HG02981 (cell line): ENCODE results near the gene EPB41.
"Not testable (repeated sequence)": the region's sequence is repeated elsewhere in the genome, so short reads cannot be mapped to it uniquely, and the experiment has no call there.

ENCODE experiments used
- ATAC-seq: cut with Tn5 transposase; IDR thresholded peaks from one replicate; pipeline ENCODE4 v1.9.1; 2021; ENCODE audit warnings: mild to moderate bottlenecking, moderate library complexity; ENCODE audit not compliant: unreplicated experiment

EPB41 gene

GRCh38 chr1:28926629-28927265, 12.4 kb downstream of the EPB41 start:
- ATAC-seq, result peak; percentile 90

GRCh38 chr1:28927266-28927647, 12.9 kb downstream of the EPB41 start:
- no peak for ATAC-seq

GRCh38 chr1:28927648-28928313, 13.4 kb downstream of the EPB41 start:
- no peak for ATAC-seq

GRCh38 chr1:28928314-28928941, 14.1 kb downstream of the EPB41 start:
- no peak for ATAC-seq

GRCh38 chr1:28933277-28933676, 18.9 kb downstream of the EPB41 start:
- no peak for ATAC-seq

GRCh38 chr1:28933918-28934317, 19.5 kb downstream of the EPB41 start:
- no peak for ATAC-seq

GRCh38 chr1:28934676-28935075, 20.3 kb downstream of the EPB41 start:
- ATAC-seq, result no peak

GRCh38 chr1:28935293-28935692, 20.9 kb downstream of the EPB41 start:
- no peak for ATAC-seq

GRCh38 chr1:28936094-28936493, 21.7 kb downstream of the EPB41 start:
- no peak for ATAC-seq

GRCh38 chr1:28936528-28936927, 22.2 kb downstream of the EPB41 start:
- no peak for ATAC-seq

GRCh38 chr1:28943581-28943980, 29.2 kb downstream of the EPB41 start:
- not testable (repeated sequence) for ATAC-seq

- no peak for ATAC-seq
Observed at GRCh38 chr1:28950006-28950405, 35.6 kb downstream of the EPB41 start.

GRCh38 chr1:28950449-28950848, 36.1 kb downstream of the EPB41 start:
- ATAC-seq, result no peak

GRCh38 chr1:28954126-28954726, 39.9 kb downstream of the EPB41 start:
- ATAC-seq, result no peak

GRCh38 chr1:28956038-28956464, 41.7 kb downstream of the EPB41 start:
- no peak for ATAC-seq

- ATAC-seq, result not testable (repeated sequence)
Observed at GRCh38 chr1:28962114-28962831, 47.9 kb downstream of the EPB41 start.

- ATAC-seq, result no peak
Observed at GRCh38 chr1:28965271-28965870, 51.0 kb downstream of the EPB41 start.

- no peak for ATAC-seq
Observed at GRCh38 chr1:28966617-28967016, 52.2 kb downstream of the EPB41 start.

GRCh38 chr1:28971980-28972771, 57.8 kb downstream of the EPB41 start:
- no peak for ATAC-seq
